ENCODE measurements around the gene KYNU.

DNA sequence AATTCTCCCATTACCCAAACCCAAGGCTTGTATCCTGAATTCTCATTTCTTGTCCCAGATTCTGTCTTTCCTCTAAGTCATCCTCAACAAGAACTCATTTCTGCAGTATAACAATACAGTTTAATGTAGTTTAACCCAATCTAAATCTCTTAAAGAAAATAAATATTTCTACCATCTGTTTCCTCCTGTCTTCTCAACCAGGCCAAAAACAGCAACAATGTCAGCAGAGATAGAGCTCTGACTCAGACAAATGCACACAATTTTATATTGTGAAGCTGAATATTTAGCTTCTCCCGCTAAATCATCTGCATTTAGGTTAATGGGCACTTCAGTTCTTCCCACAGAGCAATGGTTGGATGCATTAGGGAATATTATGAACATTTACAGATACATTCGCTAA lies 35.7 kb upstream of the KYNU start:
- TF ChIP-seq, protein P1, sequence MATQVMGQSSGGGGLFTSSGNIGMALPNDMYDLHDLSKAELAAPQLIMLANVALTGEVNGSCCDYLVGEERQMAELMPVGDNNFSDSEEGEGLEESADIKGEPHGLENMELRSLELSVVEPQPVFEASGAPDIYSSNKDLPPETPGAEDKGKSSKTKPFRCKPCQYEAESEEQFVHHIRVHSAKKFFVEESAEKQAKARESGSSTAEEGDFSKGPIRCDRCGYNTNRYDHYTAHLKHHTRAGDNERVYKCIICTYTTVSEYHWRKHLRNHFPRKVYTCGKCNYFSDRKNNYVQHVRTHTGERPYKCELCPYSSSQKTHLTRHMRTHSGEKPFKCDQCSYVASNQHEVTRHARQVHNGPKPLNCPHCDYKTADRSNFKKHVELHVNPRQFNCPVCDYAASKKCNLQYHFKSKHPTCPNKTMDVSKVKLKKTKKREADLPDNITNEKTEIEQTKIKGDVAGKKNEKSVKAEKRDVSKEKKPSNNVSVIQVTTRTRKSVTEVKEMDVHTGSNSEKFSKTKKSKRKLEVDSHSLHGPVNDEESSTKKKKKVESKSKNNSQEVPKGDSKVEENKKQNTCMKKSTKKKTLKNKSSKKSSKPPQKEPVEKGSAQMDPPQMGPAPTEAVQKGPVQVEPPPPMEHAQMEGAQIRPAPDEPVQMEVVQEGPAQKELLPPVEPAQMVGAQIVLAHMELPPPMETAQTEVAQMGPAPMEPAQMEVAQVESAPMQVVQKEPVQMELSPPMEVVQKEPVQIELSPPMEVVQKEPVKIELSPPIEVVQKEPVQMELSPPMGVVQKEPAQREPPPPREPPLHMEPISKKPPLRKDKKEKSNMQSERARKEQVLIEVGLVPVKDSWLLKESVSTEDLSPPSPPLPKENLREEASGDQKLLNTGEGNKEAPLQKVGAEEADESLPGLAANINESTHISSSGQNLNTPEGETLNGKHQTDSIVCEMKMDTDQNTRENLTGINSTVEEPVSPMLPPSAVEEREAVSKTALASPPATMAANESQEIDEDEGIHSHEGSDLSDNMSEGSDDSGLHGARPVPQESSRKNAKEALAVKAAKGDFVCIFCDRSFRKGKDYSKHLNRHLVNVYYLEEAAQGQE (IDR thresholded peaks at IDR 0.05; ENCODE audit: insufficient read depth in 1 of 2, low read depth in 2 of 2, low read length in 2 of 2) = no peak
- no peak for TF ChIP-seq POLR2AphosphoS5 (IDR thresholded peaks at IDR 0.05; ENCODE audit: low read depth, low read length)
- TF ChIP-seq SIN3A (IDR thresholded peaks at IDR 0.05; ENCODE audit: borderline replicate concordance, insufficient read depth, low read length) = no peak
- no peak for TF ChIP-seq TAF1 (IDR thresholded peaks at IDR 0.05; ENCODE audit: borderline replicate concordance, insufficient read depth, low read length)

Data from PFSK-1 (cell line).